Stomach smooth muscle (tissue), 2 donors: Measurements from ENCODE around the gene ARMS2.

ENCODE experiments used
- H3K27ac ChIP-seq: one replicate; pipeline ENCODE4 v1.7.0; 2013; ENCODE audit warnings: mild to moderate bottlenecking, low read length, inconsistent platforms
- H3K27me3 ChIP-seq, 2 donors: one replicate each; pipeline ENCODE4 v1.7.0; 2013; ENCODE audit warnings: low read length in 2 of 2; ENCODE audit not compliant: insufficient read depth in 2 of 2, control insufficient read depth in 1 of 2
- H3K36me3 ChIP-seq, 2 donors: one replicate each; pipeline ENCODE4 v1.7.0; 2013; ENCODE audit warnings: low read length in 2 of 2; ENCODE audit not compliant: control insufficient read depth in 2 of 2, insufficient read depth in 2 of 2
- H3K4me1 ChIP-seq: one replicate; pipeline ENCODE4 v1.7.0; 2013; ENCODE audit warnings: low read length; ENCODE audit not compliant: control insufficient read depth, insufficient read depth
- H3K4me3 ChIP-seq, 2 donors: one replicate each; pipeline ENCODE4 v1.7.0; 2013; ENCODE audit warnings: low read length in 2 of 2
- H3K9ac ChIP-seq, 2 donors: one replicate each; pipeline ENCODE4 v1.7.0; 2013; ENCODE audit warnings: low read length in 2 of 2, mild to moderate bottlenecking in 1 of 2
- H3K9me3 ChIP-seq, 2 donors: one replicate each; pipeline ENCODE4 v1.7.0; 2013; ENCODE audit warnings: low read length in 2 of 2; ENCODE audit not compliant: control insufficient read depth in 2 of 2
- donor health status: healthy.
- donor health status: Pancreatic carcinoma.

The ARMS2 gene

GRCh38 chr10:122484276-122485060, 30.0 kb downstream of the ARMS2 start:
- H3K36me3 ChIP-seq, result peaks cover 0 to 4% of the 10 kb centered on the region in 2 donors
- peaks cover 55% of the 10 kb centered on the region for H3K4me1 ChIP-seq
- no peak overlapping the region for H3K4me3 ChIP-seq
- no peaks in the 10 kb centered on the region for H3K9me3 ChIP-seq
- no peak overlapping the region for H3K9ac ChIP-seq
- H3K27ac ChIP-seq, result peak overlapping the region; percentile 82
- H3K27me3 ChIP-seq, result no peaks in the 10 kb centered on the region

GRCh38 chr10:122485670-122486069, 31.2 kb downstream of the ARMS2 start:
- Histone ChIP-seq H3K4me3 (peak overlapping the region in 1 of 2 donors; percentile 30), H3K27me3 (no peaks in the 10 kb centered on the region), H3K4me1 (peaks cover 48% of the 10 kb centered on the region), H3K27ac (peak overlapping the region; percentile 82), H3K9me3 (no peaks in the 10 kb centered on the region), H3K36me3 (peaks cover 5 to 6% of the 10 kb centered on the region in 2 donors), H3K9ac (peak overlapping the region in 1 of 2 donors; percentile 7)

- H3K27ac ChIP-seq, result peak overlapping the region; percentile 82
- H3K9ac ChIP-seq, result peak overlapping the region; percentile 7 to 29
- H3K36me3 ChIP-seq, result peaks cover 5 to 6% of the 10 kb centered on the region in 2 donors
- H3K9me3 ChIP-seq, result no peaks in the 10 kb centered on the region
- peaks cover 57% of the 10 kb centered on the region for H3K4me1 ChIP-seq
- H3K27me3 ChIP-seq, result no peaks in the 10 kb centered on the region
- peak overlapping the region in 1 of 2 donors; percentile 22 for H3K4me3 ChIP-seq
These were observed 32.1 kb downstream of the ARMS2 start for GRCh38 chr10:122486406-122487080.

- Histone ChIP-seq H3K36me3 (peaks cover 5 to 6% of the 10 kb centered on the region in 2 donors), H3K27me3 (no peaks in the 10 kb centered on the region), H3K4me1 (peaks cover 64% of the 10 kb centered on the region), H3K4me3 (peak overlapping the region; percentile 22 to 52), H3K9ac (peak overlapping the region in 1 of 2 donors; percentile 5), H3K27ac (peak overlapping the region; percentile 82), H3K9me3 (no peaks in the 10 kb centered on the region)
These were observed 32.8 kb downstream of the ARMS2 start for GRCh38 chr10:122487174-122487765.

- Histone ChIP-seq H3K4me1 (peaks cover 74% of the 10 kb centered on the region), H3K4me3 (no peak overlapping the region), H3K9me3 (no peaks in the 10 kb centered on the region), H3K36me3 (peaks cover 5 to 6% of the 10 kb centered on the region in 2 donors), H3K27ac (no peak overlapping the region), H3K9ac (no peak overlapping the region), H3K27me3 (no peaks in the 10 kb centered on the region)
These were observed 35.8 kb downstream of the ARMS2 start for GRCh38 chr10:122490268-122490667.

- Histone ChIP-seq H3K4me1 (peaks cover 73% of the 10 kb centered on the region), H3K4me3 (no peak overlapping the region), H3K27me3 (no peaks in the 10 kb centered on the region), H3K9me3 (no peaks in the 10 kb centered on the region), H3K27ac (peak overlapping the region; percentile 49), H3K36me3 (peaks cover 5 to 6% of the 10 kb centered on the region in 2 donors), H3K9ac (peak overlapping the region in 1 of 2 donors; percentile 4)
These were observed 36.6 kb downstream of the ARMS2 start for GRCh38 chr10:122490786-122491680.

GRCh38 chr10:122492006-122492405, 37.6 kb downstream of the ARMS2 start:
- peak overlapping the region; percentile 1 to 51 for H3K9ac ChIP-seq
- peaks cover 64% of the 10 kb centered on the region for H3K4me1 ChIP-seq
- no peak overlapping the region for H3K4me3 ChIP-seq
- peak overlapping the region; percentile 49 for H3K27ac ChIP-seq
- H3K27me3 ChIP-seq, result no peaks in the 10 kb centered on the region
- no peaks in the 10 kb centered on the region for H3K9me3 ChIP-seq
- peaks cover 5 to 6% of the 10 kb centered on the region in 2 donors for H3K36me3 ChIP-seq

GRCh38 chr10:122492999-122493481, 38.6 kb downstream of the ARMS2 start:
- Histone ChIP-seq H3K27ac (peak overlapping the region; percentile 60), H3K4me1 (peaks cover 54% of the 10 kb centered on the region), H3K27me3 (no peaks in the 10 kb centered on the region), H3K9me3 (no peaks in the 10 kb centered on the region), H3K36me3 (peaks cover 5 to 6% of the 10 kb centered on the region in 2 donors), H3K9ac (peak overlapping the region in 1 of 2 donors; percentile 14), H3K4me3 (no peak overlapping the region)

GRCh38 chr10:122493761-122494160, 39.3 kb downstream of the ARMS2 start:
- peaks cover 55% of the 10 kb centered on the region for H3K4me1 ChIP-seq
- H3K9ac ChIP-seq, result no peak overlapping the region

More at GRCh38 chr10:122493761-122494160, 39.3 kb downstream of the ARMS2 start:
- Histone ChIP-seq H3K36me3 (peaks cover 5 to 6% of the 10 kb centered on the region in 2 donors), H3K4me3 (no peak overlapping the region), H3K27me3 (no peaks in the 10 kb centered on the region), H3K27ac (peak overlapping the region; percentile 60), H3K9me3 (no peaks in the 10 kb centered on the region)
